Keratinocyte (primary cell): ENCODE results near the gene RTEL1. TPM values are rescaled to one million over a fixed set of nuclear protein-coding genes. Genes with fewer than 3 reads are reported as not detected.

Experiments used
- DNase-seq: peaks from one replicate; pipeline ENCODE4 v3.0.0-alpha.2; 2011; ENCODE audit warnings: low read depth, missing footprints, low spot score
- FAIRE-seq: peaks from 2 replicates; lab custom pipeline; 2011; peaks lifted over from hg19 to GRCh38; lab: Jason Lieb, UNC
- H2AFZ ChIP-seq: 2 replicates; pipeline ENCODE4 v1.6.0; 2012; ENCODE audit warnings: low read length, control low read depth, inconsistent platforms; ENCODE audit not compliant: control insufficient read depth
- H3K27ac ChIP-seq: 2 replicates; pipeline ENCODE4 v1.5.1; 2011; ENCODE audit warnings: low read length; ENCODE audit not compliant: control insufficient read depth, insufficient read depth
- H3K27me3 ChIP-seq: 3 replicates; pipeline ENCODE4 v1.6.0; 2011; ENCODE audit warnings: low read length; ENCODE audit not compliant: control insufficient read depth, insufficient read depth; ENCODE audit errors: extremely low read depth
- H3K36me3 ChIP-seq, 2 experiments: 2 replicates in 1 of 2; 3 replicates in 1 of 2; pipeline ENCODE4 v1.5.1; 2011; ENCODE audit warnings: low read length in 2 of 2, mild to moderate bottlenecking in 1 of 2; ENCODE audit not compliant: control insufficient read depth in 2 of 2, insufficient read depth in 2 of 2; ENCODE audit errors: extremely low read depth in 1 of 2
- H3K4me1 ChIP-seq: 3 replicates; pipeline ENCODE4 v1.5.1; 2011; ENCODE audit warnings: low read length; ENCODE audit not compliant: control insufficient read depth, insufficient read depth; ENCODE audit errors: extremely low read depth
- H3K4me2 ChIP-seq: 3 replicates; pipeline ENCODE4 v1.6.0; 2011; ENCODE audit warnings: low read depth, low read length; ENCODE audit not compliant: control insufficient read depth, insufficient read depth; ENCODE audit errors: extremely low read depth
- H3K4me3 ChIP-seq, 3 experiments: fragments of 200-600 bp in 1 of 3; sonication (generic) in 1 of 3; 2 replicates in 2 of 3; 3 replicates in 1 of 3; pipeline ENCODE4 v1.5.1; 2011 to 2016; ENCODE audit warnings: low read length in 3 of 3, mild to moderate bottlenecking in 3 of 3, control low read depth in 2 of 3, inconsistent platforms in 1 of 3, low read depth in 1 of 3, mixed read lengths in 1 of 3, mixed run types in 1 of 3, moderate library complexity in 1 of 3; ENCODE audit not compliant: control insufficient read depth in 2 of 3, insufficient read depth in 2 of 3; ENCODE audit errors: extremely low read depth in 1 of 3
- H3K79me2 ChIP-seq: 2 replicates; pipeline ENCODE4 v1.6.0; 2012; ENCODE audit warnings: low read length; ENCODE audit not compliant: control insufficient read depth, insufficient read depth
- H3K9ac ChIP-seq: 3 replicates; pipeline ENCODE4 v1.6.0; 2011; ENCODE audit warnings: low read length; ENCODE audit not compliant: control insufficient read depth, insufficient read depth; ENCODE audit errors: extremely low read depth
- H3K9me1 ChIP-seq: 3 replicates; pipeline ENCODE4 v1.6.0; 2011; ENCODE audit warnings: low read length; ENCODE audit not compliant: control insufficient read depth, insufficient read depth; ENCODE audit errors: extremely low read depth
- H3K9me3 ChIP-seq: 2 replicates; pipeline ENCODE4 v1.5.1; 2012; ENCODE audit warnings: low read depth, low read length; ENCODE audit not compliant: control insufficient read depth
- H4K20me1 ChIP-seq: 3 replicates; pipeline ENCODE4 v1.6.0; 2011; ENCODE audit warnings: low read length; ENCODE audit not compliant: control insufficient read depth, insufficient read depth; ENCODE audit errors: extremely low read depth
- CTCF ChIP-seq, 3 experiments: IDR thresholded peaks in 1 of 3; conservative IDR thresholded peaks in 1 of 3; optimal IDR thresholded peaks in 1 of 3; 2 replicates in 2 of 3; 3 replicates in 1 of 3; pipeline versions ENCODE3 to v1.5.1; 2011; ENCODE audit warnings: low read length in 3 of 3, mild to moderate bottlenecking in 3 of 3, moderate library complexity in 2 of 3, control low read depth in 1 of 3, inconsistent platforms in 1 of 3; ENCODE audit not compliant: insufficient read depth in 2 of 3; ENCODE audit errors: extremely low read depth in 1 of 3
- EZH2 ChIP-seq: IDR thresholded peaks from one replicate; pipeline ENCODE4 v1.6.1; 2012; ENCODE audit warnings: inconsistent platforms, mild to moderate bottlenecking, low read length, moderate library complexity
- dilution Hi-C: fragments of 300-500 bp; cut with MboI; formaldehyde crosslinking; loops from one replicate; pipeline ENCODE4 v1.7.0; 2020; ENCODE audit warnings: low sequenced_read_pairs; ENCODE audit not compliant: extremely low pct_ligation_motif_present
- polyA plus RNA-seq, 5 experiments: library from polyadenylated mRNA; depleted of rRNA in 3 of 5; stranded (reverse) in 3 of 5; stranded (forward) in 1 of 5; unstranded in 1 of 5; fragments of >200 nt; gene quantifications; 1 replicate in 1 of 5; 2 replicates in 3 of 5; 3 replicates in 1 of 5; pipeline versions ENCODE4 v1.2.1 to v1.2.3, GENCODE V29; 2011 to 2012; ENCODE audit warnings: missing spikeins in 2 of 5, low read depth in 1 of 5, low replicate concordance in 1 of 5

Gene RTEL1
- polyA plus RNA-seq, 1 donor (not counting 4 experiments of a cell fraction or from before 2014, with no cell fraction given): 12.4 TPM

GRCh38 chr20:63643499-63643898, 14.6 kb upstream of the RTEL1 start:
- Histone ChIP-seq H3K36me3 (no peaks in the 10 kb centered on the region), H2AFZ (no peak overlapping the region), H3K9ac (no peak overlapping the region), H3K79me2 (no peaks in the 10 kb centered on the region), H3K27ac (no peak overlapping the region), H3K4me2 (no peak overlapping the region), H3K9me1 (no peaks in the 10 kb centered on the region), H3K4me1 (peaks cover 6% of the 10 kb centered on the region), H4K20me1 (no peaks in the 10 kb centered on the region), H3K4me3 (no peak overlapping the region), H3K27me3 (no peaks in the 10 kb centered on the region), H3K9me3 (no peaks in the 10 kb centered on the region)
- dilution Hi-C loops: no loop called here
- FAIRE-seq (no peak), DNase-seq (no peak)
- no peak for TF ChIP-seq CTCF (optimal IDR thresholded peaks at IDR 0.05 in 1 of 3, IDR thresholded peaks at IDR 0.05 in 1 of 3, conservative IDR thresholded peaks at IDR 0.05 in 1 of 3; ENCODE audit: extremely low read depth in 1 of 3, insufficient read depth in 2 of 3, low read length in 3 of 3)
- TF ChIP-seq EZH2: no peak

GRCh38 chr20:63643946-63644345, 14.2 kb upstream of the RTEL1 start:
- Histone ChIP-seq H3K27me3 (no peaks in the 10 kb centered on the region), H3K79me2 (no peaks in the 10 kb centered on the region), H3K9me1 (no peaks in the 10 kb centered on the region), H3K9ac (no peak overlapping the region), H4K20me1 (no peaks in the 10 kb centered on the region), H3K36me3 (no peaks in the 10 kb centered on the region), H3K4me2 (no peak overlapping the region), H3K27ac (no peak overlapping the region), H3K9me3 (no peaks in the 10 kb centered on the region), H3K4me1 (peaks cover 6% of the 10 kb centered on the region), H2AFZ (no peak overlapping the region), H3K4me3 (no peak overlapping the region)
- dilution Hi-C loops: no loop called here
- DNase-seq: no peak
- no peak for FAIRE-seq
- no peak for TF ChIP-seq EZH2

GRCh38 chr20:63645218-63645617, 12.9 kb upstream of the RTEL1 start:
- Histone ChIP-seq H3K27me3 (no peaks in the 10 kb centered on the region), H3K9me3 (no peaks in the 10 kb centered on the region), H2AFZ (no peak overlapping the region), H3K4me3 (no peak overlapping the region), H3K9me1 (no peaks in the 10 kb centered on the region), H3K4me2 (no peak overlapping the region), H4K20me1 (no peaks in the 10 kb centered on the region), H3K9ac (no peak overlapping the region), H3K4me1 (peaks cover 6% of the 10 kb centered on the region), H3K36me3 (no peaks in the 10 kb centered on the region), H3K27ac (no peak overlapping the region), H3K79me2 (no peaks in the 10 kb centered on the region)
- FAIRE-seq (no peak), DNase-seq (no peak)
- dilution Hi-C loops: no loop called here
- no peak for TF ChIP-seq EZH2
- no peak for TF ChIP-seq CTCF (optimal IDR thresholded peaks at IDR 0.05 in 1 of 3, IDR thresholded peaks at IDR 0.05 in 1 of 3, conservative IDR thresholded peaks at IDR 0.05 in 1 of 3; ENCODE audit: extremely low read depth in 1 of 3, insufficient read depth in 2 of 3, low read length in 3 of 3)
